NCI-H2196 treated with DMSO at 0.1 percent for 48 hours (cell line): ENCODE results near the gene NEU4.
"Not testable (repeated sequence)": the region's sequence is repeated elsewhere in the genome, so short reads cannot be mapped to it uniquely, and the experiment has no call there.

ENCODE experiments used
- DNase-seq: peaks from one replicate; lab custom pipeline; 2025; ENCODE audit not compliant: unreplicated experiment; lab: John Stamatoyannopoulos, UW

NEU4 gene

GRCh38 chr2:241812730-241813643 lies 4.0 kb downstream of the NEU4 start:
- no peak for DNase-seq

GRCh38 chr2:241813644-241814392 lies 4.8 kb downstream of the NEU4 start:
- DNase-seq, result no peak

GRCh38 chr2:241814393-241814642 lies 5.3 kb downstream of the NEU4 start:
- DNase-seq, result no peak

- DNase-seq, result no peak
Observed at GRCh38 chr2:241814643-241815476, 5.9 kb downstream of the NEU4 start.

- no peak for DNase-seq
Observed at GRCh38 chr2:241815477-241816430, 6.8 kb downstream of the NEU4 start.

- DNase-seq, result no peak
Observed at GRCh38 chr2:241816431-241817121, 7.6 kb downstream of the NEU4 start.

GRCh38 chr2:241817126-241817820 lies 8.3 kb downstream of the NEU4 start:
- no peak for DNase-seq

GRCh38 chr2:241817821-241818215 lies 8.8 kb downstream of the NEU4 start:
- DNase-seq, result not testable (repeated sequence)

GRCh38 chr2:241818229-241818942 lies 9.4 kb downstream of the NEU4 start:
- DNase-seq, result no peak

- no peak for DNase-seq
Observed at GRCh38 chr2:241818943-241819270, 9.9 kb downstream of the NEU4 start.

GRCh38 chr2:241819947-241820624 lies 11.1 kb downstream of the NEU4 start:
- DNase-seq, result not testable (repeated sequence)

GRCh38 chr2:241820625-241821384 lies 11.8 kb downstream of the NEU4 start:
- DNase-seq, result no peak

- no peak for DNase-seq
Observed at GRCh38 chr2:241821460-241822263, 12.7 kb downstream of the NEU4 start.

- DNase-seq, result no peak
Observed at GRCh38 chr2:241822264-241822623, 13.3 kb downstream of the NEU4 start.

- not testable (repeated sequence) for DNase-seq
Observed at GRCh38 chr2:241823531-241824437, 14.8 kb downstream of the NEU4 start.

GRCh38 chr2:241827394-241827793 lies 18.4 kb downstream of the NEU4 start:
- no peak for DNase-seq
